PC-3 (cell line): Measurements from ENCODE around the gene TGFBI.

ENCODE experiments used
- EZH2 ChIP-seq: fragments of 300-600 bp; sonication (generic); IDR thresholded peaks from one replicate; pipeline ENCODE4 v1.6.1; 2017; ENCODE audit warnings: antibody characterized with exemption, mild to moderate bottlenecking, low read length; ENCODE audit not compliant: unreplicated experiment
- TF ChIP-seq, protein P1 (sequence below): fragments of 300-600 bp; sonication (generic); conservative IDR thresholded peaks from 2 replicates; pipeline ENCODE4 v1.5.1; 2017; ENCODE audit warnings: antibody characterized with exemption, low read depth, mild to moderate bottlenecking, low read length

DNA sequence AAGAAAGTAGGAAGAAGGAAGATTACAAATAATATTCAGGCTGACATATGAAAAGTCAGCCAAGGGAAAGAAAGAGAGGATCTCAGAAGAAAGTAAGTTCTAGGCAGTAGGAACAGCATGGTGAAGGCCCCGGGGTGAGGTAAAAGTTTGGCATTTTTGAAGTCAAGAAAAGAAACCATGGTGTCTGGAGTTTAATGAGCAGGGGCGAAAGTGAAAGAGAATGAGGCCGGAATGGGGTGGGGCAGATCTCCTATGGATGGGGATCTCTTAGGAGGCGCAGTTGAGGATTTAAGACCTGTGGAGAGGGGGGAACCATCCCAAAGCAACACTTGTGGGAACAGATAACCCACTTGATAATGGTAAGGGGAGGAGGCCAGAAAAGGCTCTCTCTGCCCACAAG, 61.5 kb downstream of the TGFBI start:
- TF ChIP-seq EZH2 = no peak
- TF ChIP-seq, protein P1, sequence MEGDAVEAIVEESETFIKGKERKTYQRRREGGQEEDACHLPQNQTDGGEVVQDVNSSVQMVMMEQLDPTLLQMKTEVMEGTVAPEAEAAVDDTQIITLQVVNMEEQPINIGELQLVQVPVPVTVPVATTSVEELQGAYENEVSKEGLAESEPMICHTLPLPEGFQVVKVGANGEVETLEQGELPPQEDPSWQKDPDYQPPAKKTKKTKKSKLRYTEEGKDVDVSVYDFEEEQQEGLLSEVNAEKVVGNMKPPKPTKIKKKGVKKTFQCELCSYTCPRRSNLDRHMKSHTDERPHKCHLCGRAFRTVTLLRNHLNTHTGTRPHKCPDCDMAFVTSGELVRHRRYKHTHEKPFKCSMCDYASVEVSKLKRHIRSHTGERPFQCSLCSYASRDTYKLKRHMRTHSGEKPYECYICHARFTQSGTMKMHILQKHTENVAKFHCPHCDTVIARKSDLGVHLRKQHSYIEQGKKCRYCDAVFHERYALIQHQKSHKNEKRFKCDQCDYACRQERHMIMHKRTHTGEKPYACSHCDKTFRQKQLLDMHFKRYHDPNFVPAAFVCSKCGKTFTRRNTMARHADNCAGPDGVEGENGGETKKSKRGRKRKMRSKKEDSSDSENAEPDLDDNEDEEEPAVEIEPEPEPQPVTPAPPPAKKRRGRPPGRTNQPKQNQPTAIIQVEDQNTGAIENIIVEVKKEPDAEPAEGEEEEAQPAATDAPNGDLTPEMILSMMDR = no peak
